Thymus (tissue), 11 donors: ENCODE data around the gene KCNA10. TPM values are rescaled to one million over a fixed set of nuclear protein-coding genes. Genes with fewer than 3 reads are reported as not detected.

Experiments
- DNase-seq, 9 donors: peaks; one replicate each; pipeline ENCODE4 v3.0.0-alpha.2; 2013; ENCODE audit warnings: low spot score in 9 of 9, low read depth in 6 of 9, missing footprints in 1 of 9
- H3K27ac ChIP-seq, 2 donors: one replicate each; pipeline ENCODE4 v1.5.1; 2013; ENCODE audit warnings: control low read depth in 1 of 2, low read depth in 1 of 2, low read length in 1 of 2, mild to moderate bottlenecking in 1 of 2, moderate library complexity in 1 of 2
- H3K27me3 ChIP-seq, 2 donors: one replicate each; pipeline ENCODE4 v1.5.1; 2013; ENCODE audit warnings: low read length in 1 of 2; ENCODE audit not compliant: control insufficient read depth in 2 of 2, insufficient read depth in 1 of 2
- H3K36me3 ChIP-seq, 2 donors: one replicate each; pipeline ENCODE4 v1.5.1; 2013; ENCODE audit warnings: low read length in 1 of 2, mild to moderate bottlenecking in 1 of 2, moderate library complexity in 1 of 2; ENCODE audit not compliant: control insufficient read depth in 2 of 2, insufficient read depth in 2 of 2
- H3K4me1 ChIP-seq, 2 donors: one replicate each; pipeline ENCODE4 v1.5.1; 2013; ENCODE audit warnings: low read length in 2 of 2; ENCODE audit not compliant: control insufficient read depth in 2 of 2, insufficient read depth in 2 of 2
- H3K4me3 ChIP-seq, 2 donors: one replicate each; pipeline ENCODE4 v1.5.1; 2013; ENCODE audit warnings: low read length in 2 of 2, control low read depth in 1 of 2, mild to moderate bottlenecking in 1 of 2
- H3K9me3 ChIP-seq, 2 donors: one replicate each; pipeline ENCODE4 v1.5.1; 2013; ENCODE audit warnings: low read length in 1 of 2, mild to moderate bottlenecking in 1 of 2; ENCODE audit not compliant: control insufficient read depth in 2 of 2, insufficient read depth in 1 of 2
- WGBS: extraction: QIAGEN DNeasy Blood & Tissue Kit; methylation state at CpG from one replicate; pipeline ENCODE4 v1.1.7; 2013; 5-methylcytosine and 5-hydroxymethylcytosine counted together
- polyA plus RNA-seq: library from polyadenylated mRNA; stranded (reverse); fragments of 200-250 nt; gene quantifications from one replicate; pipeline ENCODE4 v1.2.3, GENCODE V29; 2013
- total RNA-seq: library from RNA; stranded (reverse); fragments of 120-200 nt; gene quantifications from one replicate; pipeline ENCODE4 v1.2.4, GENCODE V29; 2013
- donor health status: healthy.

The KCNA10 gene
- total and polyA plus RNA-seq, 2 donors = 0.05 TPM

DNA sequence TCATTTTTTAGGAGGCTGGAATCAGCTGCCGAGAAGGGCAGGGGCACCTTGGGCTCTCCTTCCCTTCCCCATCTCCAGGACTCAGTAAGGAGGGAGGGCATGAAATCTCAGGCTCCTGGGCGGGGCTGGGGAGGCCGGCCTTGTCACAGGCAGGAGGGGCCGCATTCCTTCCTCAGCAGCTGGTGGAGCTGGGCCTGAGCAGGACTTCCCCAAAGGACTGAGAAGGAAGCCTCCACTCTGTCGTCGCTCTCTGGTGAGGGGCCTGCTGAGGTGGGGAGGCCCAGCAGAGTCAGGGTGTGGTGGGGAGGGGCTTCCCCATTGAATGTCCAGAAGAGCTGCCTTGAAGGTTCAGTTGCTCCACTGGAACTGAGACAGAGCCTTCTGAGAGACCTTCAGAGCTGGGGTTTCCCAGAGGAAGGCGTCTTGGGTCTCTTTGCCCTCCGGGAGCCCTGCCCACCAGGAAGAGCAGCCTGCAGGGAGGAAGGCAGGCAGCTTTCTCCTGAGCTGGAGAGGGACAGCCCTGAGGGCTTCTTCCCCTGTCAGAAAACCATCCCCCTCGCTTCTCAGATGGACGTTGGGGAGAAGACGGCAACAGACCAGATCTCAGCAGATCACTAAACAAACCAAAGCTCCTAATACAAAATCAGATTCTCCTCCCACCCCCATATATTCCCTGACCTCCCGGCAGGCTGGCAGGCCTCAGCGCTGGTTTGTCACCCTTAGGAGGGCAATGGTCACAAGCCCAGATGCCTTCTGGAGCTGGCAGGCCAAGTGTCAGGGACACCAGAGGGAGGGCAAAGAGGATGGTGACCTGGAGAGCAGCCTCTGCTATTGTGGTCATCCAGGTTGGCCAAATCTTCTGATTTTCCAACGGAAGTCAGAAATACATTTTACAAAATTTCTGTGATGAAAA lies 10.7 kb downstream of the KCNA10 start:
- Histone ChIP-seq H3K27me3 (peaks cover 2 to 16% of the 10 kb centered on the region in 2 donors), H3K4me1 (no peaks in the 10 kb centered on the region), H3K36me3 (no peaks in the 10 kb centered on the region), H3K4me3 (no peak overlapping the region), H3K27ac (no peak overlapping the region), H3K9me3 (no peaks in the 10 kb centered on the region)
- DNase-seq = no peak
- WGBS = 68% methylated on average over 14 of the region's 14 CpGs

DNA sequence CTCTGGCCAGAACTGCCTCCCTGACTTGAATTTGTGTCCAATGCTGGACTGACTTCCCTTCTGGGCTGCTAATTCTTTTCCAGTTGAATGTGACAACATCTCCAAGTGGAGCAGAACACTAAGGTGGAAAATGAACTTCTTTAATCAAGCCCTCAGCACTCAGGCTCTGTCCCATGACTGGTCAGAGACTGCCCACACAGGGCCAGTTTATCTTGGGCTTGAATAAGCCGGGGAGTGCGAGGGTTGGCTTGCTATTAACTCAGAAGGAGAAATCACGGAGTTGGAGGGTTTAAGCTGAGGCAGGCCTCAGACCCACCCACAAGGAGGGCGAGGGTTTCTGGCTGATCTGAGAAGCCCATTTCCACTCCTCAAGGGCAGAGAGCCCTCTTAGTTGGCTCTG lies 12.4 kb downstream of the KCNA10 start:
- no peak for DNase-seq
- 96% methylated on average over 4 of the region's 4 CpGs for WGBS
- no peaks in the 10 kb centered on the region for H3K9me3 ChIP-seq
- no peak overlapping the region for H3K27ac ChIP-seq
- H3K27me3 ChIP-seq = peaks cover 2 to 19% of the 10 kb centered on the region in 2 donors
- no peaks in the 10 kb centered on the region for H3K36me3 ChIP-seq
- no peak overlapping the region for H3K4me3 ChIP-seq
- no peaks in the 10 kb centered on the region for H3K4me1 ChIP-seq

- no peak overlapping the region for H3K27ac ChIP-seq
- no peak for DNase-seq
- H3K4me3 ChIP-seq = no peak overlapping the region
- no peaks in the 10 kb centered on the region for H3K9me3 ChIP-seq
- peaks cover 2 to 19% of the 10 kb centered on the region in 2 donors for H3K27me3 ChIP-seq
- no peaks in the 10 kb centered on the region for H3K36me3 ChIP-seq
- no peaks in the 10 kb centered on the region for H3K4me1 ChIP-seq
- 78% methylated on average over 3 of the region's 3 CpGs for WGBS
Observed at GRCh38 chr1:110505596-110505995, 13.4 kb downstream of the KCNA10 start.

DNA sequence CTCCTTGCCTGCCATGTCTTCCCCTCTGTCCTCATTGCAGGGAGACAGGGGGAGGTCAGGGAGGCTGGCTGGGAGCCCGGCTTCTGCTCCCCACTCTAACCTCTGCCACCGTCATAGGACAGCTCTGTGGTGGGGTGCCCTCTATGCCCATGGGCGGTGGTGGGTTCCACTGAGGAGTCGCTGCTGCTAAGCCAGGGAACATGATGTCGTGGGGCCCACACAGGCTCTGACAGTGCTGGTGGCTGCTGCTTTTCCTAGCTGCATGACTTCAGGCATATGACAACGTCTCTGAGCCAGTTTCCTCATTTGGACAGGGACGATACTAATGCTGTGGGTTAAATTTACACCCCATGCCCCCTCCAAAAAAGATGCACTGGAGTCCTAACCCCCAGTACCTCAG lies 14.7 kb downstream of the KCNA10 start:
- no peak for DNase-seq
- Histone ChIP-seq H3K27ac (no peak overlapping the region), H3K4me1 (no peaks in the 10 kb centered on the region), H3K27me3 (peaks cover 2 to 19% of the 10 kb centered on the region in 2 donors), H3K9me3 (no peaks in the 10 kb centered on the region), H3K36me3 (no peaks in the 10 kb centered on the region), H3K4me3 (no peak overlapping the region)
- WGBS = 88% methylated on average over 7 of the region's 7 CpGs

- no peaks in the 10 kb centered on the region for H3K36me3 ChIP-seq
- no peaks in the 10 kb centered on the region for H3K4me1 ChIP-seq
- no peak overlapping the region for H3K4me3 ChIP-seq
- H3K27ac ChIP-seq = no peak overlapping the region
- no peak for DNase-seq
- no peaks in the 10 kb centered on the region for H3K9me3 ChIP-seq
- H3K27me3 ChIP-seq = peaks cover 2 to 16% of the 10 kb centered on the region in 2 donors
- 98% methylated on average over 5 of the region's 5 CpGs for WGBS
Observed at GRCh38 chr1:110503471-110503870, 15.5 kb downstream of the KCNA10 start.

DNA sequence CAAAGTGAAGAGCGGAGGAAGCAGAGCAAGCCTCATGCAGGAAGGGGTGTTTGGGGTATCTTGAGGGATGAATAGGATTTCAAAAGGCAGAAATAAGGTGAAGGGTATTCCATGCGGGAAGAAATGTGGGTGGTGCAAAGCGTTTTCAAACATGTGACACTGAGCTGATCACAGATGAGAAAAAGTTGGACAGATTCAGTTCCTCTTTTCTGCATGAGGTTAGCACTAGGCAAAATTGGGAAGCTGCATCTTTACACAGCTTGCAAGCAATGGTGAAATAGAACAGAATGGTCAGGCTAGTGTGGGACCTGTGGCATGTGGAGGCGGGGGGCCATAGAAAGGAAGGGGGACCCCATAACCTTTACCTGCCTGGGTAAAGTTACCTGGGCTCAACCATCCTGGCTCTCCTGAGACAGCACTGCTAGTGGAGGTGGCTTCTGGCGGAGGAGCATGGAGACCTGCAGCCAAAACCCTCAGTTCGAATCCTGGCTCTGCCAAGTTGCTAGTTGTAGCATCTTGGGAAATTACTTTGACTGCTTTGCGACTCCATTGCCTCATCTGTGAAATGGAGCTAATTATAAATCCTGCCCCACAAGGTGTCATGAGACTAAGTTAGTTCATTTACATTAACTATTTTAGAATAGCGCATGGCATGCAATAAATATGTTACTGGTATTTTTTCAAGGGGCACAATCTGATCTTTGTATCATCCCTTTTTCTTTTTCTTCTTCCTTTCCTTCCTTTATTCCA lies 16.4 kb downstream of the KCNA10 start:
- H3K27ac ChIP-seq = no peak overlapping the region
- WGBS = 64% methylated on average over 8 of the region's 8 CpGs

DNA sequence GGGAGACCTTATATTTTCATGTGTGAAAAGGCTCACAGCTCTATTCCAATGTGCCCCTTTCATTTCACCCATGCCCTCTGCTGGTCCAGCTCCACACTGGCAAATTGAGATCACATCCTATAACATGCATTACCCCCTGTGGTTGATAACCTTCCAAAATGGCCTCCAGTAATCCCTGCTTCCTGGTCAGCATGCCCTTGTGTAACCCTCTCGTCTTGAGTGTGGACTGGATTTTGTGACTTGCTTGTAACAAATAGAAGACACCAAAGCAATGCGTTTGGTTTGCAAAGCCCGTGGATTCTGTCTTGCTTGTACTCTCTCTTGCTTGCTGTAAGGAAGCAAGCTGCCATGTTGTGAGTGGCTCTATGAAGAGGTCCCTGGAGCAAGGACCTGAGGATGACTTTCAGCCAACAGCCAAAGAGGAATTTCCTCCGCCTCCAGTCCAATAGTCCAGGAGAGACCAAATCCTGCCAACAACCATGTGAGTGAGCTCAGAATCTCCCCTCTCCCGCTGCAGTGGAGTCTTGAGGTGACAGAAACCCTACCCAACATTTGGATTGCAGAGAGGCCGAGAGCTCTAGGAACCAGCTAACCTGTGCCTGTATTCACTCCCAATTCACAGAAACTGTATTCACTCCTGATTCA lies 17.4 kb downstream of the KCNA10 start:
- no peaks in the 10 kb centered on the region for H3K9me3 ChIP-seq
- DNase-seq = no peak
- H3K4me1 ChIP-seq = no peaks in the 10 kb centered on the region
- peaks cover 2 to 7% of the 10 kb centered on the region in 2 donors for H3K27me3 ChIP-seq
- WGBS = 88% methylated on average over 6 of the region's 6 CpGs
- no peak overlapping the region for H3K4me3 ChIP-seq
- H3K36me3 ChIP-seq = no peaks in the 10 kb centered on the region
- H3K27ac ChIP-seq = no peak overlapping the region

More for the DNA sequence above, 16.4 kb downstream of the KCNA10 start:
- Histone ChIP-seq H3K36me3 (no peaks in the 10 kb centered on the region), H3K27me3 (peaks cover 2 to 9% of the 10 kb centered on the region in 2 donors), H3K4me1 (no peaks in the 10 kb centered on the region), H3K9me3 (no peaks in the 10 kb centered on the region), H3K4me3 (no peak overlapping the region)
- DNase-seq = no peak

- Histone ChIP-seq H3K36me3 (no peaks in the 10 kb centered on the region), H3K27me3 (peaks cover 0 to 2% of the 10 kb centered on the region in 2 donors), H3K9me3 (no peaks in the 10 kb centered on the region), H3K4me1 (peaks cover 0 to 10% of the 10 kb centered on the region in 2 donors), H3K27ac (no peak overlapping the region), H3K4me3 (no peak overlapping the region)
- DNase-seq = no peak
- 95% methylated on average over 6 of the region's 6 CpGs for WGBS
Observed at GRCh38 chr1:110498270-110498669, 20.7 kb downstream of the KCNA10 start.
